Head of caudate nucleus (tissue), 42 donors: ENCODE data around the gene TNNI3K.
A peak's percentile ranks its signal among the peaks of the same experiment; 100 is the strongest.

Source experiments
- DNase-seq, 42 donors: peaks; one replicate each; pipeline versions ENCODE4 v3.0.0 to v3.0.0-alpha.2; 2020 to 2021; ENCODE audit warnings: mixed read lengths in 7 of 42
- intact Hi-C: fragments of 100-400 bp; cut with DNase I; formaldehyde crosslinking; loops from one replicate; pipeline ENCODE4 v1.15.0; 2022

Gene TNNI3K

DNA sequence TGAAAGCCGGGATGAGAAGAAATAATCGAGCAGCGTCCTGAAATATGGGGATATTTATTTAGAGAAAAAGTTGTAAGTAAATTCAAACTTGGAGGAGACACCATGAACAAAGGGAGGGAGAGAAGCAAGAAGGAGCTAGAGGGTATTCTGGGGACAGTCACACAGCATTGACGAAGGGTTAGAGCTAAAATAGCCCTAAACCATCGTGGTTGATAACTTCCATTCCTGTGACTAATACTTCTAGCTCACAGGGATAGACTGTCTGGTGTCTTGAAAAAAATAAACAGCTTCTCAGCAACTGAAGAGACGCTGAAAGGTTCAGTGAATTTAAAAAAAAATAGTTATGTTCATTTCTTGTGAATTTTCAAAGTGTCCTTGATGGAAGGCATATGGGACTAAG is 190.5 kb downstream of the TNNI3K start:
- intact Hi-C loops = no loop called here
- no peak for DNase-seq

DNA sequence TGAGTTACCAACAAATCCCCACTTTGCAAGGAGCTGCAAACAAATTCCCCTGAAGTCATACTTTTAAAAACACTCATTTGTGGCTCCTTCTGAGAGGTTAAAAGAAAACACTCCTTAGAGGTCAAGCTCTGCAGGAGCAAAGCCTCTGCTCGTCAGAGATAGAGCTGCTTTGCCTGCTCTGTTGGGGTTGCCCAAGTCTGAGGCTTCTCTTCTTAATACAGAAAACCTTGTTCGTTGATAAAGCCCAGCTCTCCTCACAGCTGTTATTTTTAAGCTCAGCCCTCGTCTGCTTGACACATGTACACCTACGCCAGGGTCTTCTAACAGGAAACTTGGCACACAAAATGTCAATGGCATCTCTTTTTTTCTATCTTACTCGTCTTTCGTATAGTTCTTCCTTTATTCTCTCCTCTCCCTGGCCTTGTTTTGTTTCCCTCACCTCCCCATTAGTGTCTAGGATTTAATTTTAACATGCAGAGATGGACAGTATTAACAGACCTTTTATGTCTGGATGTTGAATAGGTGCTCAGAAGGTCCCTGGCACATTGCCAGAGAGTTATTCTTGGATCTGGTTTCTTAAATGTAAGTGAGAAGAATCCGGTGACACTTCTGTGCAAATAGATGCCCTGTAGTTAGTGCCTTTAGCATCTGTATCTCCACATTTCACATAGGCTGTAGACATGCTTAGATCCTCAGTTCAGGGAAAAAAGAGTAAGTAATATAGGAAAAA is 191.2 kb downstream of the TNNI3K start:
- DNase-seq = no peak
- intact Hi-C loops = no loop called here

GRCh38 chr1:74427681-74428080 is 192.5 kb downstream of the TNNI3K start:
- intact Hi-C loops = no loop called here
- DNase-seq = no peak

GRCh38 chr1:74429580-74429979 is 194.4 kb downstream of the TNNI3K start:
- DNase-seq = no peak
- intact Hi-C loops = no loop called here

DNA sequence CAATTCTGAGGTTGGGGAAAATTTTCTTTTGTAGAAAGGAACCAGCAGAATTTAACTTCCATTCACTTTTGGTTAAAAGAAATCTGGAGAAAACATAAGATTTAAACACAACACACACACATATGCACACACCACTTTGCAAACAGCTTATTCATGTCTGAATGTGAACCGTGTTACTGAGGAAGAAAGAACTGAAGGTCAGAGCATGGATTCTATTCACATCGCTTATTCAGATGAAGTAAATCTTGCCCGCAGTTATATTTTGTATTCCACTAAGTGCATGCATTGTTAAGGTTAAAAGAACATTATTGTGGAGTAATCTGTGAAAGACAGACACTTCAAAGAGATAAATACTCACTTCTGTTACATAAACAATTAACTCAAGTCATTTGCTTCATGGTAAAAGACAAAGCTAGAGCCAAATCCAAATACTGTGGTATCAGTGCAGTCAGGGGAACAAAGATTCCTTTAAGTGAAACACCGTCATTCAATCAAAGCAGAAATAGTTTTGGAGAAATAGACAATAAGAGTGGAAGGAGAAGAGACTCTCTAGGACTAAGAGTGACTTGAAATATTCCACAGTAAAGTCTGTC is 195.3 kb downstream of the TNNI3K start:
- intact Hi-C loops = no loop called here
- DNase-seq = no peak

- intact Hi-C loops = no loop called here
- DNase-seq = no peak
Observed at GRCh38 chr1:74431531-74431930, 196.3 kb downstream of the TNNI3K start.

- no peak for DNase-seq
- intact Hi-C loops = no loop called here
Observed at GRCh38 chr1:74432325-74432724, 197.1 kb downstream of the TNNI3K start.

- no peak for DNase-seq
- intact Hi-C loops = no loop called here
Observed at GRCh38 chr1:74434321-74434720, 199.1 kb downstream of the TNNI3K start.

GRCh38 chr1:74436078-74436477 is 200.9 kb downstream of the TNNI3K start:
- no peak for DNase-seq
- intact Hi-C loops = no loop called here

DNA sequence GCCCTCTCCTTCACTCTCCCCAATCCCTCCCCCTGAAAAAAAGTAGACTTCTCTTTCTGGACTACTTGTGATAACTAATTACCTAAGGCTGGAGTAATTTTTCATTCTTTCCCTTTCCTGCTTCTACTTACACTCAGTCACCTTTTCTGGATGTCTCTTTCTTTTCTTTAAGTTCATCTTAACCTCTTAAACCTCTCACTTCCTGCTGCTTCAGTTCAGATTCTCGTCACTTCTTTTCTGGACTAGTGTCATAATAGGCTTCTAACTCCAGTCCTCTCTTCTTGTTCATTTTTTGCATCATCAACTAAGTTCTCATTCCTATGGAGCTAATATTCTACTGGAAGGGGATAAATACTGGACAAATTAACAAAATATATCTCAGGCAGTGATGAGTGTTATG is 201.8 kb downstream of the TNNI3K start:
- intact Hi-C loops = no loop called here
- no peak for DNase-seq

DNA sequence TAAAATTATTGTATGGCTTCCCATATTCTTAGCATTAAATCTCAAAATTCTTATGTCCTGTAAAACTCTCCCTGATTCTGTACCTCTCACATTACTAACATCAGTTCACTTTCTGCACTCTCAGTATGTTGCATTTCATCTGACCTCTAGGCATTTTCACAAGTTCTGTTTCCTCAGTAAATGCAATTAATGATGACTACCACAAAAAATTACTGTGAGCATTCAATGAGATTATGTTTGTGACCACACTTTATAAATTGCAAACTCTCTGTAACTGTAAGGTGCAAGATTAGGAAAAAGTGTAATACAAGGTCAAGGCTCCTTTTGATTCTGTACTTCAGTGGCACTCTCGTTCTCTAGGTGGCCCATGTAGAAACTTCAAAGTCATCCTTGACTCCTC is 216.8 kb downstream of the TNNI3K start:
- intact Hi-C loops = no loop called here
- DNase-seq = no peak

DNA sequence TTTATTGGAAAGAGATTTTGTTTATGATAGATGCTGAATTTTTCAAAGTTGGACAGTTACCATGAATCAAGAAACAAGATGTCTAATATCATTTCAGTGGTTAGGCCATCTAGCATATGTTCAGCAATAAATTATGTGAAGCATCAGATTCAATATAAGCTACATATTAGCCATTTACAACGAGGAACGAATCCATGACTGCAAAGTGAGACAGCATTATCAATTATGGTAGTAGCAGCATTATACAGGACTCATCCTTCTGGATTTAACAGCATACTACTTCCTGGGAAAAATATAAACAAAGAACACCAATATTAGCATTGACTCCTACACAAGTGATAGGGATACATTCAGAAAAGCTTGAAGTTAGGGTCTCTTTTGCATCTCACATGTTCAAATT is 218.1 kb downstream of the TNNI3K start:
- intact Hi-C loops = no loop called here
- DNase-seq = no peak

DNA sequence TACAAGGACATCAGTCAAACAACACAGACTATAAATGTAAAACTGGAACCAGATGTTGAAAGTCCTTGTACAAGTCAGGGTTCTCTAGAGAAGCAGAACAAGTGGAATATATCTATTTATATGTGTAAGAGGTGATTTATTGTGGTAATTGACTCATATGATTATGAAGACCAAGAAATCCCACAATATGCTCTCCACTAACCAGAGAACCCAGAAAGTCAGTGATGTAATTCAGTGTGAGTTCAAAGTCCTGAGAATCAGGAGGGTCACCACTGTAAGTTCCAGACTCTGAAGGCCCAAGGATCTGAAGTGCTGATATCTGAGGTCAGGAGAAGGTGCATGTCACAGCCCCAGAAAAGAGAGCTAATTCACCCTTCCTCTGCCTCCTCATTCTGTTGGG is 220.2 kb downstream of the TNNI3K start:
- intact Hi-C loops = no loop called here
- DNase-seq = no peak

DNA sequence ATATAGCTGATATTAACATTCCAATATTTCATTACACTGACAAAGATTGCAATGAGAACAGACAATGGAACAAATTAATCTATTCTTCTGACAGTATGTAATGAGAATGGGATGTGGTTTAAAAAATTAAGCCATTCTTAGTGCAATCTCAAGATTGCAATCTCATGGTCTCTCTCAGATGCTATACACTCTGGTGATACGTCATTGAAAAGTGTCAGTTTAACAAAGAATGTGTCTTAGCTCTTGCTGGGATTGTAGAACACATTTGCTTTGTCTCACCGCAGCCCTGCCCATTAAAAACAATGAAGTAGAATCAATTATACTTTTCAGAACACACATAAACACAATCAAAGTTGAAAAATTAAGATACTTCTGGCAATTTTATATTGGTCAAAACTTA is 222.1 kb downstream of the TNNI3K start:
- DNase-seq = no peak
- intact Hi-C loops = no loop called here

DNA sequence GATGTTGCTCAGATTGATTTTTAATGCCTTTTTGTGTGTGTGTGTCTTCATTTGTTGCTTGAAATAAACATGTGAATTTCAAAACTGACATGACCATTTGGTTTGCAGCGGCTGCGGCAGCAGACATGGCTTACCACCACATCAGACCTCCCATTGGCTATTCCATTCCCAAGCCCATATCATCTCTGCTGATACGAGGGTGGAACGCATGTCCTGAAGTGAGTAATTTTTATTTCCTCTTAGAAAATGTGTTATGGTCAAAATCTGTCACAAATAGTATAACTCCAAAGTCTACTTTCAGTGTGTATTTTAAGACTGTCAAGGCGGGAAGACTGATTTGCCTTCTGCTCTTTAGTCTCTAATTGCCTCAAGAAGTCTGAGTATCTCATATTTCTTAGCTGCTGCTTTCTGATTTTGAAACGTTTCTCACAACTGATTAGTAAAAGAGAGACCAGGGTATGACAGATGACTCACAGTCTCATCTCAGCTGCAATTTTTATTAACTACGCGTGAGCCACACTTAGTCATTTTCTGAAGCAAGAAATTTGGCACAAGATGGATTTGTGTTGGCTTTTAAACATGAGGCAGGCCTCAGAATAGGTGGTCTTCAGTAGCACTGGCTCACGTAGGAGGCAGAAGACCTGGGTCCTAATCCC is 228.3 kb downstream of the TNNI3K start:
- intact Hi-C loops = no loop called here
- peak in 2 of 42 donors; percentile 19 to 22 for DNase-seq

DNA sequence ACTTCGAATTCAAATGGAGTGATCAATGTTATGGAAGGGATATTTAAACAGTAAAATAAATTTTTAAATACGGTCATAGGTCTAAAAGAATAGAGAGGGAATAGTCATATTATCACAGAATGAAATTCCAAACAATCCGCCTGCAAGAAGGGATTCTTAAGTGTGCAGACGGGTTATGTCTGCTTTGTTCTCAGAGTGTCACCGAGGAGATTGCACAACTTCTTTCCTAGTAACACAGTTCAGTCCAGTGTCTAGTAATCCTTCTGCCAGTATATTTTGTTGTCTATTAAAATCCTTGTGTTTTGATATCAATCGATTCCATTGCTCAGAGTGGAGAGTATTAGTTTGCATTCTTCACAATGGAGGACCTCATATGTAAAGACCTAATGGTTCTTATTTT is 228.8 kb downstream of the TNNI3K start:
- no peak for DNase-seq
- intact Hi-C loops = no loop called here

GRCh38 chr1:74465193-74465681 is 230.1 kb downstream of the TNNI3K start:
- intact Hi-C loops = no loop called here
- peak in 1 of 42 donors; percentile 14 for DNase-seq

DNA sequence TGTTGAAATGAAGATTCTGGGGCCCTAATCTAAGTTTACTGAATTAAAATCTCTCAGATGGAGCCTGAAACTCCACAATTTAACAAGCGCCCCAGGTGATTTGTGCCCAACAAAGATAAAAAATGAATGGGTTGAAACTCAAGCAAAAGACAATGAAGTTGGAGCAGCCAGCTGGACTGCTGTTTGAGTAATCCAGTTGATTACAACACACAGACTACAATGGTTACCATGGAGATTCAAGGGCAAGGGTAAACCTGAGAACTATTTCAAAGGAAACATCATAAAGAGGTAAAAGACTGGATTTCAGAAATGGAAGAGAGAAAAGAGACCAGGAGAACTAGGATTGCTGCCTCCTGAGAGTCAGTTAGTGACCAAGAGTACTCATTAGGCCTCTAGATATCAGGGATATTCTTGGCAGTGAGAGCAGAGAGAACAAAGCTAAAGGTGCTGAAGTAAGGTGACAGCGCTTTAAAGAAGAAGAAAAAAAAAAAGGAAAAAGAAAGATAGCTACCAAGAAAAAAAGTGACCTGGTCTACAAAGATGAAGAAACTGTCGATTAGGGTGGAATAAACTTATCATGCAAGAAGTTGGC is 232.7 kb downstream of the TNNI3K start:
- intact Hi-C loops = no loop called here
- DNase-seq = no peak

DNA sequence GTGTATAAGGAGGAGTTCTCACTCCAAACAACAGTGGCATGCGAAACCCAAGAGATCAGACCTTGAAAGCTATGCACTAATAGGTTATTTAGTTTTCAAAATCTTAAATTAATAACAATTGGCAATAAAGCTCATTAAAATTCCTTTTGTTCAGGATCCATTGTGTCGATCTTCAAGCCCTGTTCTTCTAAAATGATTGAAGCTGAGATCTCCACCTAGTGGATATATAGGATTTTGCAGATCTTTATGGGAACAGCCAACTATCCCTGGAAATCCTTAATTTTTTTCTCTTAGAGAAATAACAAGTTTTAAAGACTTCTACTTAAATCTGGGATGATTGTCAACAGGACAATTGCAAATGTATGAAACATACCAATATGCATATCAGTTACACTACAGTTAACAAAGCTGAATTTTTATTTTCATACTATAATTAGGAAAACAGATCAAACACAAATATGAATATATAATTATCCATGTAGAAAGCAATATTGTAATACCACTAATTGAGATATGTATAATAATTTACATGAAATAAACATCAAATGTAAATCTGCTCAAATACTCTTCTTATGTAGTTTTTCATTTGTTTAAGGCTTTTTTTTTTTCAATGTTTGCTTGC is 233.9 kb downstream of the TNNI3K start:
- no peak for DNase-seq
- intact Hi-C loops = no loop called here

- no peak for DNase-seq
- intact Hi-C loops = no loop called here
Observed at GRCh38 chr1:74470251-74470650, 235.1 kb downstream of the TNNI3K start.
